K562 (cell line): Measurements from ENCODE around the gene GPX2. TPM values are rescaled to one million over a fixed set of nuclear protein-coding genes. Genes with fewer than 3 reads are reported as not detected.

ENCODE experiments used
- ATAC-seq: fragments of 200-7000 bp; cut with Tn5 transposase; 3 replicates; pipeline ENCODE4 v1.9.1; 2020; ENCODE audit warnings: moderate library complexity
- BruUV-seq: library from RNA; stranded (reverse); fragments of 400-500 nt; replicated peaks from 2 replicates; lab custom pipeline; 2021; lab: Mats Ljungman, UMichigan
- CTCF ChIA-PET: fragments of 300-600 bp; formaldehyde crosslinking; extraction: SDS; loops from one replicate; lab custom pipeline; 2021; ENCODE audit warnings: low intra/inter-chr PET ratio; lab: Yijun Ruan, JAX
- POLR2A ChIA-PET: fragments of 300-600, 350-650 bp; sonication (Branson Sonifier 250); formaldehyde crosslinking; extraction: SDS; loops from one replicate; lab custom pipeline; 2021; ENCODE audit warnings: antibody characterized with exemption, inconsistent platforms; lab: Yijun Ruan, JAX
- DNase-seq, 4 experiments: peaks; one replicate each; pipeline versions ENCODE4 v3.0.0 to v3.0.0-alpha.2; 2011 to 2018; ENCODE audit warnings: low spot score in 3 of 4, mixed read lengths in 3 of 4; ENCODE audit errors: extremely low read depth in 1 of 4
- FAIRE-seq: peaks from 2 replicates; lab custom pipeline; 2011; peaks lifted over from hg19 to GRCh38; lab: Jason Lieb, UNC
- H2AFZ ChIP-seq: 2 replicates; pipeline ENCODE4 v1.6.0; 2011; ENCODE audit warnings: low read depth, low read length, control low read depth, inconsistent platforms
- H3K27ac ChIP-seq: fragments of 200-600 bp; 3 replicates; pipeline ENCODE4 v1.8.0; 2011; ENCODE audit warnings: low read depth, mild to moderate bottlenecking, control low read depth, inconsistent platforms, low read length, moderate library complexity, mixed read lengths; ENCODE audit errors: extremely low read depth
- H3K27me3 ChIP-seq, 2 experiments: fragments of 300-600 bp in 1 of 2; 2 replicates in 1 of 2; 3 replicates in 1 of 2; pipeline versions ENCODE4 v1.6.0 to v1.8.0; 2011; ENCODE audit warnings: inconsistent platforms in 2 of 2, low read length in 2 of 2, mild to moderate bottlenecking in 1 of 2, mixed read lengths in 1 of 2, moderate library complexity in 1 of 2; ENCODE audit not compliant: control insufficient read depth in 2 of 2, insufficient read depth in 2 of 2
- H3K36me3 ChIP-seq: fragments of 300-600 bp; 3 replicates; pipeline ENCODE4 v1.8.0; 2011; ENCODE audit warnings: mild to moderate bottlenecking, low read length, inconsistent platforms; ENCODE audit not compliant: control insufficient read depth, insufficient read depth
- H3K4me1 ChIP-seq, 2 experiments: fragments of 200-600 bp in 1 of 2; replicated peaks in 1 of 2; 2 replicates in 1 of 2; 3 replicates in 1 of 2; pipeline versions ENCODE4 v1.5.1 to v1.8.0; 2011; ENCODE audit warnings: inconsistent platforms in 2 of 2, low read length in 2 of 2, mild to moderate bottlenecking in 1 of 2, mixed read lengths in 1 of 2, moderate library complexity in 1 of 2; ENCODE audit not compliant: control insufficient read depth in 2 of 2, insufficient read depth in 2 of 2
- H3K4me2 ChIP-seq: 2 replicates; pipeline ENCODE4 v1.6.1; 2011; ENCODE audit warnings: low read length, control low read depth, inconsistent platforms, mixed read lengths; ENCODE audit not compliant: insufficient read depth
- H3K4me3 ChIP-seq: fragments of 200-600 bp; sonication (generic), shearing (Covaris generic); 2 replicates; pipeline ENCODE4 v1.5.1; 2016; ENCODE audit warnings: control low read depth, inconsistent platforms
- H3K79me2 ChIP-seq: fragments of 200-600 bp; 3 replicates; pipeline ENCODE4 v1.8.0; 2011; ENCODE audit warnings: low read length, inconsistent platforms; ENCODE audit not compliant: control insufficient read depth, insufficient read depth
- H3K9ac ChIP-seq, 2 experiments: 2 replicates each; pipeline versions ENCODE4 v1.6.0 to v1.6.1; 2011; ENCODE audit warnings: low read depth in 2 of 2, low read length in 2 of 2, control low read depth in 1 of 2, inconsistent platforms in 1 of 2, mild to moderate bottlenecking in 1 of 2, mixed read lengths in 1 of 2; ENCODE audit not compliant: insufficient read depth in 1 of 2
- H3K9me1 ChIP-seq: one replicate; pipeline ENCODE4 v1.6.0; 2011; ENCODE audit warnings: inconsistent platforms, mild to moderate bottlenecking, low read length, moderate library complexity; ENCODE audit not compliant: control insufficient read depth, insufficient read depth
- H3K9me3 ChIP-seq: replicated peaks from 2 replicates; pipeline ENCODE4 v1.5.1; 2011; ENCODE audit warnings: low read depth, low read length, inconsistent platforms; ENCODE audit not compliant: control insufficient read depth, insufficient read depth
- H4K20me1 ChIP-seq: replicated peaks from 2 replicates; pipeline ENCODE4 v1.6.1; 2011; ENCODE audit warnings: low read length, inconsistent platforms, mixed read lengths; ENCODE audit not compliant: control insufficient read depth, insufficient read depth
- ARID2 ChIP-seq: fragments of 450-650 bp; IDR thresholded peaks from 2 replicates; pipeline ENCODE4 v1.6.1; 2017; ENCODE audit warnings: antibody characterized with exemption, mild to moderate bottlenecking
- ARID3A ChIP-seq: IDR thresholded peaks from 2 replicates; pipeline ENCODE4 v1.6.1; 2012; ENCODE audit warnings: low read depth, low read length, improper control_type of control experiment, borderline replicate concordance
- CREM ChIP-seq: IDR thresholded peaks from 2 replicates; pipeline ENCODE4 v1.6.1; 2014; ENCODE audit warnings: antibody characterized with exemption, low read depth
- CTCF ChIP-seq, 3 experiments: IDR thresholded peaks in 2 of 3; conservative IDR thresholded peaks in 1 of 3; 2 replicates each; pipeline ENCODE4 v1.5.1; 2011 to 2012; ENCODE audit warnings: low read length in 3 of 3, mild to moderate bottlenecking in 3 of 3, control low read depth in 2 of 3, improper control_type of control experiment in 1 of 3, inconsistent platforms in 1 of 3, low read depth in 1 of 3, mixed read lengths in 1 of 3, moderate library complexity in 1 of 3; ENCODE audit not compliant: insufficient read depth in 2 of 3
- DEAF1 ChIP-seq: fragments of 450-650 bp; formaldehyde crosslinking; IDR thresholded peaks from 2 replicates; pipeline ENCODE4 v1.4.0; 2020; ENCODE audit warnings: mild to moderate bottlenecking, moderate library complexity
- GABPA ChIP-seq: fragments of 200-800 bp; sonication (Bioruptor generic); conservative IDR thresholded peaks from 2 replicates; pipeline ENCODE4 v1.6.1; 2016; ENCODE audit warnings: low read depth, missing genetic modification characterization, missing compliant biosample characterization
- HDAC1 ChIP-seq, 2 experiments: fragments of 450-650 bp; IDR thresholded peaks; 2 replicates each; pipeline ENCODE4 v1.6.1; 2016 to 2017; ENCODE audit warnings: inconsistent platforms in 1 of 2, mild to moderate bottlenecking in 1 of 2, moderate library complexity in 1 of 2
- HMBOX1 ChIP-seq: sonication (generic); IDR thresholded peaks from 2 replicates; pipeline ENCODE4 v1.6.1; 2016
- JUNB ChIP-seq: fragments of 450-650 bp; formaldehyde crosslinking; conservative IDR thresholded peaks from 2 replicates; pipeline ENCODE4 v1.4.0; 2020; ENCODE audit warnings: mild to moderate bottlenecking
- RAD21 ChIP-seq, 2 experiments: fragments of 250-450 bp in 1 of 2; fragments of 450-650 bp in 1 of 2; sonication (Bioruptor Pico) in 1 of 2; formaldehyde crosslinking in 1 of 2; IDR thresholded peaks in 1 of 2; conservative IDR thresholded peaks in 1 of 2; 2 replicates each; pipeline versions ENCODE4 v1.4.0 to v1.8.0; 2020 to 2022; ENCODE audit warnings: mild to moderate bottlenecking in 2 of 2, moderate library complexity in 1 of 2
- SMAD2 ChIP-seq: fragments of 150-350 bp; IDR thresholded peaks from 2 replicates; pipeline ENCODE4 v1.6.1; 2014; ENCODE audit warnings: low read depth, mild to moderate bottlenecking, low read length
- SMC3 ChIP-seq: conservative IDR thresholded peaks from 2 replicates; pipeline ENCODE4 v1.6.1; 2011; ENCODE audit warnings: low read depth, low read length, improper control_type of control experiment; ENCODE audit not compliant: insufficient read depth
- SRSF7 ChIP-seq: fragments of 200-400 bp; formaldehyde crosslinking; optimal IDR thresholded peaks from 2 replicates; pipeline ENCODE3; 2017; ENCODE audit warnings: mild to moderate bottlenecking, low read depth, low read length
- STAT5A ChIP-seq: IDR thresholded peaks from 2 replicates; pipeline ENCODE4 v1.6.1; 2012; ENCODE audit warnings: low read length, inconsistent platforms, borderline replicate concordance
- WGBS: fragments of 100-300 bp; shearing (Covaris generic); methylation state at CpG from one replicate; pipeline ENCODE4 v1.1.6; 2016; ENCODE audit warnings: low coverage, mixed read lengths; ENCODE audit not compliant: insufficient coverage; ENCODE audit errors: missing lambda C conversion rate; 5-methylcytosine and 5-hydroxymethylcytosine counted together
- in situ Hi-C: fragments of 300-500 bp; cut with MboI; formaldehyde crosslinking; loops from 4 replicates; pipeline ENCODE4 v1.15.0; 2018; ENCODE audit warnings: inconsistent platforms, mixed read lengths
- intact Hi-C: fragments of 100-400 bp; cut with micrococcal nuclease; formaldehyde crosslinking; loops from 2 replicates; pipeline ENCODE4 v1.14.2; 2022
- polyA plus RNA-seq, 8 experiments: library from polyadenylated mRNA; depleted of rRNA in 4 of 8; stranded (reverse) in 5 of 8; unstranded in 3 of 8; fragments of >200 nt; fragmentation: Nextera tagmentation in 2 of 8; fragmentation: Illumina TruSeq in 1 of 8; extraction: Ambion mirVana in 2 of 8; extraction: Trizol in 1 of 8; gene quantifications; 2 replicates each; pipeline versions ENCODE4 v1.2.1 to v1.2.3, GENCODE V29; 2011 to 2014; ENCODE audit warnings: inconsistent platforms in 1 of 8, missing spikeins in 1 of 8
- total RNA-seq, 7 experiments: library from RNA; depleted of rRNA in 6 of 7; stranded (reverse); fragments of >200 nt in 6 of 7; fragmentation: Illumina TruSeq in 2 of 7; extraction: Trizol in 2 of 7; gene quantifications; 2 replicates each; pipeline versions ENCODE4 v1.2.1 to v1.2.3, GENCODE V29; 2011 to 2021; ENCODE audit warnings: low replicate concordance in 1 of 7

The GPX2 gene
- total and polyA plus RNA-seq, 9 of the 15 experiments (the other 6 are each of a cell fraction or from before 2014, with no cell fraction given), result 0.24 TPM; not detected in 8

GRCh38 chr14:64891839-64892375 is 50.6 kb downstream of the GPX2 start:
- no peak overlapping the region for H3K9ac ChIP-seq
- ChIA-PET POLR2A (interaction anchor here (0.6 to 1.9 kb wide), 8 partner anchors 8 to 52 kb away, joined by 3 to 6 read pairs (median 4); no protein-coding TSS in a partner anchor), CTCF (interaction anchor here (0.6 to 3.8 kb wide), 7 partner anchors 14 to 354 kb away, joined by 3 to 44 read pairs (median 10); no protein-coding TSS in a partner anchor)
- no peak overlapping the region for H3K4me3 ChIP-seq
- H3K36me3 ChIP-seq, result no peaks in the 10 kb centered on the region
- H2AFZ ChIP-seq, result no peak overlapping the region
- BruUV-seq, result no TSS peak
- no peaks in the 10 kb centered on the region for H3K27me3 ChIP-seq
- peak; percentile 94 for ATAC-seq
- H4K20me1 ChIP-seq, result no peaks in the 10 kb centered on the region
- H3K79me2 ChIP-seq, result no peaks in the 10 kb centered on the region
- 44% methylated on average over 2 of the region's 2 CpGs for WGBS
- in situ Hi-C loops, result no loop called here
- H3K27ac ChIP-seq, result no peak overlapping the region
- no peaks in the 10 kb centered on the region for H3K9me1 ChIP-seq
- intact Hi-C loops, result loop anchor here (5.0 kb wide), 4 partner anchors 70 to 220 kb away; no protein-coding TSS in a partner anchor
- DNase-seq, result peak in 3 of 4 experiments; percentile 23 to 72 (median 30)
- no peak overlapping the region for H3K4me2 ChIP-seq
- H3K4me1 ChIP-seq, result no peaks in the 10 kb centered on the region; a peak in 3 of 5 replicates
- H3K9me3 ChIP-seq, result no peaks in the 10 kb centered on the region
- FAIRE-seq, result no peak
- TF ChIP-seq RAD21 (CRISPR knock-in tag; conservative IDR thresholded peaks at IDR 0.05 in 1 of 2, IDR thresholded peaks at IDR 0.05 in 1 of 2) (peak; percentile 92 to 99), CREM (peak; percentile 31; the same call in 1 of the 2 replicates), CTCF (IDR thresholded peaks at IDR 0.05 in 2 of 3, conservative IDR thresholded peaks at IDR 0.05 in 1 of 3; ENCODE audit: insufficient read depth in 2 of 3, low read depth in 1 of 3, low read length in 3 of 3) (peak; percentile 53 to 75 (median 61); a peak in 5 of 6 replicates), GABPA (tag) (peak; percentile 43), SMC3 (peak; percentile 71), ARID2 (0 out of 2 replicates have a peak, but pooled peaks have one; percentile 15), HDAC1 (IDR thresholded peaks at IDR 0.05) (no peak), HMBOX1 (0 out of 2 replicates have a peak, but pooled peaks have one; percentile 25), SMAD2 (no peak), DEAF1 (CRISPR knock-in tag) (peak; percentile 83), JUNB (CRISPR knock-in tag) (no peak), SRSF7 (no peak), STAT5A (no peak), ARID3A (0 out of 2 replicates have a peak, but pooled peaks have one; percentile 19)
